Progenitor cell of endocrine pancreas (in vitro differentiated cells): ENCODE data around the gene CGA. TPM values are rescaled to one million over a fixed set of nuclear protein-coding genes. Genes with fewer than 3 reads are reported as not detected.

Source experiments
- DNase-seq: peaks from one replicate; pipeline ENCODE4 v3.0.0; 2021; ENCODE audit warnings: low spot score; ENCODE audit not compliant: unreplicated experiment
- H3K27ac Mint-ChIP-seq: 2 replicates; pipeline ENCODE4 v1.8.0; 2021; ENCODE audit warnings: mild to moderate bottlenecking, moderate library complexity, mixed read lengths
- H3K27me3 Mint-ChIP-seq: 2 replicates; pipeline ENCODE4 v1.8.0; 2021; ENCODE audit warnings: mixed read lengths
- H3K36me3 Mint-ChIP-seq: 2 replicates; pipeline ENCODE4 v1.8.0; 2022; ENCODE audit warnings: mixed read lengths; ENCODE audit not compliant: insufficient read depth
- H3K4me1 Mint-ChIP-seq: 2 replicates; pipeline ENCODE4 v1.8.0; 2021; ENCODE audit warnings: low read depth, mixed read lengths
- H3K4me3 Mint-ChIP-seq: 2 replicates; pipeline ENCODE4 v1.8.0; 2021; ENCODE audit warnings: low read depth, mild to moderate bottlenecking, moderate library complexity, mixed read lengths
- H3K9me3 Mint-ChIP-seq: 2 replicates; pipeline ENCODE4 v1.8.0; 2021; ENCODE audit warnings: low read depth, mixed read lengths
- total RNA-seq: library from RNA; stranded (reverse); gene quantifications from 2 replicates; pipeline ENCODE4 v1.2.1, GENCODE V29; 2021
- TF ChIP-seq, protein P1 (sequence below): fragments of 200-600 bp; sonication (generic); IDR thresholded peaks from one replicate; pipeline ENCODE4 v1.5.0; 2021; ENCODE audit warnings: antibody characterized with exemption, mild to moderate bottlenecking; ENCODE audit not compliant: unreplicated experiment

Gene CGA
- total RNA-seq, 1 donor from 2014 or later = 7.1 TPM

DNA sequence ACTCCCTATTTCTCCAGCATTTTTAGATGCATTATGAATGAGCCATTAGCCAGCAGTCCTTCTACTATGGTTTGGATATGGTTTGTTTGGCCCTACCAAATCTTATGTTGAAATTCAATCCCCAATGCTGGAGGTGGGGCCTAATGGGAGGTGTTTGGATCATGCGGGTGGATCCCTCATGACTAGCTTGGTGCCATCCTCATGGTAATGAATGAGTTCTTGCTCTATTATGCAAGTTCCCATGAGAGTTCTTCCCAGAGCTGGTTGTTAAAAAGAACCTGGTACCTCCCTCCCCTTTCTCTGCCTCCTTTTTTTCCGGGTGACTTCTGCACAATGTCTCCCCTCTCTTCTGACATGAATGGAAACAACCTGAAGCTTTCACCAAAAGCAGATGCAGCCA, 6.2 kb upstream of the CGA start:
- peaks cover 35% of the 10 kb centered on the region for H3K4me1 Mint-ChIP-seq
- no peaks in the 10 kb centered on the region for H3K36me3 Mint-ChIP-seq
- no peak for DNase-seq
- no peaks in the 10 kb centered on the region for H3K9me3 Mint-ChIP-seq
- TF ChIP-seq, protein P1, sequence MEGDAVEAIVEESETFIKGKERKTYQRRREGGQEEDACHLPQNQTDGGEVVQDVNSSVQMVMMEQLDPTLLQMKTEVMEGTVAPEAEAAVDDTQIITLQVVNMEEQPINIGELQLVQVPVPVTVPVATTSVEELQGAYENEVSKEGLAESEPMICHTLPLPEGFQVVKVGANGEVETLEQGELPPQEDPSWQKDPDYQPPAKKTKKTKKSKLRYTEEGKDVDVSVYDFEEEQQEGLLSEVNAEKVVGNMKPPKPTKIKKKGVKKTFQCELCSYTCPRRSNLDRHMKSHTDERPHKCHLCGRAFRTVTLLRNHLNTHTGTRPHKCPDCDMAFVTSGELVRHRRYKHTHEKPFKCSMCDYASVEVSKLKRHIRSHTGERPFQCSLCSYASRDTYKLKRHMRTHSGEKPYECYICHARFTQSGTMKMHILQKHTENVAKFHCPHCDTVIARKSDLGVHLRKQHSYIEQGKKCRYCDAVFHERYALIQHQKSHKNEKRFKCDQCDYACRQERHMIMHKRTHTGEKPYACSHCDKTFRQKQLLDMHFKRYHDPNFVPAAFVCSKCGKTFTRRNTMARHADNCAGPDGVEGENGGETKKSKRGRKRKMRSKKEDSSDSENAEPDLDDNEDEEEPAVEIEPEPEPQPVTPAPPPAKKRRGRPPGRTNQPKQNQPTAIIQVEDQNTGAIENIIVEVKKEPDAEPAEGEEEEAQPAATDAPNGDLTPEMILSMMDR = no peak
- no peak overlapping the region for H3K4me3 Mint-ChIP-seq
- no peak overlapping the region for H3K27ac Mint-ChIP-seq
- H3K27me3 Mint-ChIP-seq = no peaks in the 10 kb centered on the region

DNA sequence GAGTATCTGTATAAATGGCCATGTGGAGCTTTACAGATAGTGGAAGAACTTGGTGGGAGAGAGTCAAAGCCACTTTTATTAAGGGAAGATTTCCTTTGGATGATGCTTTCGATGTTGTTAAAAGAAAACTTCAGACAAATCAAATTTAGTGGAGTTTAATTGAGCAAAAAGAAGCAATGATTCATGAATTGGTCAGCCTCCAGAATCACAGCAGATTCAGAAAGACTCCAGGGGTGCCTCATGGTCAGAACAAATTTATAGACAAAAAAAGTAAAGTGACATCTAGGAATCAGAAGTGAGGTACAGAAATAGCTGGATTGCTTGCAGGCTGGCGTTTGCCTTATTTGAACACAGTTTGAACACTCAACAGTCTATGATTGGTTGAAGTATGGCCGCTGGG, 5.3 kb upstream of the CGA start:
- Mint-ChIP-seq H3K27me3 (no peaks in the 10 kb centered on the region), H3K36me3 (no peaks in the 10 kb centered on the region), H3K9me3 (no peaks in the 10 kb centered on the region), H3K27ac (no peak overlapping the region), H3K4me3 (no peak overlapping the region), H3K4me1 (peaks cover 35% of the 10 kb centered on the region)
- TF ChIP-seq, protein P1 = no peak
- no peak for DNase-seq

DNA sequence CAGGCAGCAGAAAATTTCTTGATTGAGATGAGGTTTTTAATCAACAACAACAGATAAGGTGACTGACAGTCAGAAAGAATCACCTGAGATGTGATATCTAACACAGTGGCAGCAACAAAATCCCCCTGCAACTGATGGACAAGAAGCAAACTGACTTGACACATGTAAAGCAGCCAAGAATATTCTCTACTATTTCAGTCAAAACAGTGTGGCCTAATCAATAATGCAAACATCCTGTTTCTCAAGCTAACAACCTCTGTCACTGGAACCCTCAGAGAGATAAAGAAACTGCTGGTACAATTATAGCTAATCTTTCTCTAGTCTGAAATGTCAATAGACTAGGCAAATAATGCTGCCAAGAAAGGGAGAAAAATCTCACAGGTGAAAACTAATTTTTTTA, 4.6 kb upstream of the CGA start:
- Mint-ChIP-seq H3K4me3 (peak overlapping the region; percentile 4), H3K4me1 (peaks cover 35% of the 10 kb centered on the region), H3K27ac (peak overlapping the region; percentile 38), H3K9me3 (no peaks in the 10 kb centered on the region), H3K36me3 (no peaks in the 10 kb centered on the region), H3K27me3 (no peaks in the 10 kb centered on the region)
- TF ChIP-seq, protein P1 = no peak
- DNase-seq = no peak

DNA sequence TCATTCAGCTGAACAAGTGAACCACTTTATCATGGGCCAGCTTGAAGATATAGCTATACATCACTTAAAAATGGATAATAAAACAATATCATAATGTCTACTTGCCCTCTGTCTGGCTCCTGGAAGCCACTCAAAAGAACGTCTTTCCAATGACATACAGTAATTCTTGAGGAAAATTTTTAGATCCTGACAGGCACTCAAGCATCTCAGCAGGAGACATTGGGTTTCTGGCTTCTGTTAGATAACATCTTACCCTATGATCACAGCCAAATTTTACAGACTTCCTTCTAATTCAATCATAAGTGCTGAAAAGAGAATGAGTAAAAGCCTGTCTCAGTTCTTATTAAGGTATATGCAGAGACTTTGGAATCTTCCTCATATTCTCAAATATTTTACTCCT, 330 bp downstream of the CGA start:
- H3K4me1 Mint-ChIP-seq = peaks cover 17% of the 10 kb centered on the region
- H3K4me3 Mint-ChIP-seq = no peak overlapping the region
- H3K9me3 Mint-ChIP-seq = no peaks in the 10 kb centered on the region
- no peak for DNase-seq
- H3K27ac Mint-ChIP-seq = no peak overlapping the region
- TF ChIP-seq, protein P1 = no peak
- no peaks in the 10 kb centered on the region for H3K27me3 Mint-ChIP-seq
- no peaks in the 10 kb centered on the region for H3K36me3 Mint-ChIP-seq

DNA sequence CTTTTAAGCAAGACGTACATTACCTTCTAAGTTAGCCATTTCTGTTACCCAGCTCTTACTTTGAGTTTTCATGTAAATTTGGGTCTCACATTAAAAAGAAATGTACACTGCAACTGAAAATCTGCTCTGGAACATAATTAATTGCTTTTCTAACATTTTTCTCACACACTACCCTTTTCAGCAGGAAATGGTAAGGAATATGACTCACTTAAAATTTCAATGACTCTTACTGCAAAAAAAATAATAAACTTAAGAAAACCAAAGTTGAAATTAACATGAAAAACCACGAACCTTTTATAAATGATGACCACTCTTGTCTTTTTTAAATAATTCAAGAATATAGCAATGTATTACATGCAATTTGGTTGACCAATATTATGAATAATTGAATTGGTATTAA, 1.3 kb downstream of the CGA start:
- H3K4me1 Mint-ChIP-seq = peaks cover 9% of the 10 kb centered on the region
- H3K27ac Mint-ChIP-seq = no peak overlapping the region
- H3K9me3 Mint-ChIP-seq = no peaks in the 10 kb centered on the region
- no peak overlapping the region for H3K4me3 Mint-ChIP-seq
- no peaks in the 10 kb centered on the region for H3K36me3 Mint-ChIP-seq
- no peak for DNase-seq
- H3K27me3 Mint-ChIP-seq = no peaks in the 10 kb centered on the region
- TF ChIP-seq, protein P1 = no peak
